NB4 (cell line): Measurements from ENCODE around the gene KDM4C.

Source experiments
- POLR2A ChIP-seq: IDR thresholded peaks from 2 replicates; pipeline ENCODE4 v1.6.1; 2011; ENCODE audit warnings: mild to moderate bottlenecking; ENCODE audit not compliant: insufficient read length; ENCODE audit errors: extremely low read depth
- TF ChIP-seq, protein P1 (sequence below): IDR thresholded peaks from one replicate; pipeline ENCODE4 v1.5.1; 2012; ENCODE audit warnings: low read depth, low read length
- TF ChIP-seq, protein P2 (sequence below): IDR thresholded peaks from 2 replicates; pipeline ENCODE4 v1.6.1; 2011; ENCODE audit warnings: low read depth, low read length

DNA sequence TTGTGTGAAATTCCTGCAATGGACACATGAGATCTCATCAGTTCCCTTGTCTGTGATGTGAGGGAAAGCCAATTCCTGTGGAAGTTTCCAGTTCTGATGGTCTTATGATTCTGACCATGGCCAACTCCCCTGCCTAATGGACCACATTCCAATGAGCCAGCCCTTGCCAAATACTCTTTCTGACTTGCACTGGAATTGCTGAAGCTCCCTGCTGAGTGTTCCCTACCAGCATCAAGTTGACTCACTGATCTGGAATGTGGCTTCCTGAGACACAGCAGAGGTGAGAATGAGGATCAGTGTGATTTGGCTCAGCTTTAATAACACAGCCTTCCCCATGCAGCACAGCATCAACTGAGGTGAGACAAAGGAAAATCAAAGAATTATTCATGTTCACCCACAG lies 427.8 kb downstream of the KDM4C start:
- TF ChIP-seq, protein P1, sequence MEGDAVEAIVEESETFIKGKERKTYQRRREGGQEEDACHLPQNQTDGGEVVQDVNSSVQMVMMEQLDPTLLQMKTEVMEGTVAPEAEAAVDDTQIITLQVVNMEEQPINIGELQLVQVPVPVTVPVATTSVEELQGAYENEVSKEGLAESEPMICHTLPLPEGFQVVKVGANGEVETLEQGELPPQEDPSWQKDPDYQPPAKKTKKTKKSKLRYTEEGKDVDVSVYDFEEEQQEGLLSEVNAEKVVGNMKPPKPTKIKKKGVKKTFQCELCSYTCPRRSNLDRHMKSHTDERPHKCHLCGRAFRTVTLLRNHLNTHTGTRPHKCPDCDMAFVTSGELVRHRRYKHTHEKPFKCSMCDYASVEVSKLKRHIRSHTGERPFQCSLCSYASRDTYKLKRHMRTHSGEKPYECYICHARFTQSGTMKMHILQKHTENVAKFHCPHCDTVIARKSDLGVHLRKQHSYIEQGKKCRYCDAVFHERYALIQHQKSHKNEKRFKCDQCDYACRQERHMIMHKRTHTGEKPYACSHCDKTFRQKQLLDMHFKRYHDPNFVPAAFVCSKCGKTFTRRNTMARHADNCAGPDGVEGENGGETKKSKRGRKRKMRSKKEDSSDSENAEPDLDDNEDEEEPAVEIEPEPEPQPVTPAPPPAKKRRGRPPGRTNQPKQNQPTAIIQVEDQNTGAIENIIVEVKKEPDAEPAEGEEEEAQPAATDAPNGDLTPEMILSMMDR: no peak
- no peak for TF ChIP-seq POLR2A
- TF ChIP-seq, protein P2, sequence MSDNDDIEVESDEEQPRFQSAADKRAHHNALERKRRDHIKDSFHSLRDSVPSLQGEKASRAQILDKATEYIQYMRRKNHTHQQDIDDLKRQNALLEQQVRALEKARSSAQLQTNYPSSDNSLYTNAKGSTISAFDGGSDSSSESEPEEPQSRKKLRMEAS: no peak
